Skin of body (tissue), 2 donors: Measurements from ENCODE around the gene ZNRD2. TPM values are rescaled to one million over a fixed set of nuclear protein-coding genes. Genes with fewer than 3 reads are reported as not detected.

ENCODE experiments used
- small RNA-seq: library from RNA; depleted of rRNA; stranded (forward); fragments of <200 nt; gene quantifications from one replicate; pipeline ENCODE3, GENCODE V24; 2014; ENCODE audit warnings: low replicate concordance
- total RNA-seq: library from RNA; depleted of rRNA; stranded (reverse); fragments of >200 nt; gene quantifications from one replicate; pipeline ENCODE4 v1.2.3, GENCODE V29; 2014

The ZNRD2 gene
- total RNA-seq, 1 donor from 2014 or later = 18.5 TPM

Small RNAs within 50 kb of the gene (small RNA-seq; reads per million reads assigned to genes)
- gene AP001362.1 = not detected

Other genes starting within 250 kb of the ZNRD2 start
- gene DPF2, start 236.6 kb upstream of the ZNRD2 start, total RNA-seq = 30.2 TPM
- 0.20 TPM for gene TIGD3, start 215.7 kb upstream of the ZNRD2 start, total RNA-seq
- 4.6 TPM for gene SLC25A45, start 187.8 kb upstream of the ZNRD2 start, total RNA-seq
- 24.6 TPM for gene FRMD8, start 183.8 kb upstream of the ZNRD2 start, total RNA-seq
- 308 TPM for gene NEAT1, start 147.7 kb upstream of the ZNRD2 start, total RNA-seq
- 23,607 TPM for gene MALAT1, start 71.4 kb upstream of the ZNRD2 start, total RNA-seq
- gene SCYL1, start 45.4 kb upstream of the ZNRD2 start, total RNA-seq = 30.2 TPM
- gene LTBP3, start 12.1 kb upstream of the ZNRD2 start, total RNA-seq = 56.0 TPM
- 9.8 TPM for gene FAM89B, start 2.1 kb downstream of the ZNRD2 start, total RNA-seq
- gene EHBP1L1, start 5.6 kb downstream of the ZNRD2 start, total RNA-seq = 49.5 TPM
- gene KCNK7, start 25.3 kb downstream of the ZNRD2 start, total RNA-seq = 8.5 TPM
- 20.8 TPM for gene MAP3K11, start 43.7 kb downstream of the ZNRD2 start, total RNA-seq
- 8.6 TPM for gene PCNX3, start 45.3 kb downstream of the ZNRD2 start, total RNA-seq
- 12.1 TPM for gene SIPA1, start 67.6 kb downstream of the ZNRD2 start, total RNA-seq
- gene RELA, start 92.4 kb downstream of the ZNRD2 start, total RNA-seq = 22.6 TPM
- 30.0 TPM for gene KAT5, start 141.8 kb downstream of the ZNRD2 start, total RNA-seq
- 12.9 TPM for gene RNASEH2C, start 150.3 kb downstream of the ZNRD2 start, total RNA-seq
- gene AP5B1, start 210.5 kb downstream of the ZNRD2 start, total RNA-seq = 6.9 TPM
- gene OVOL1, start 216.6 kb downstream of the ZNRD2 start, total RNA-seq = 23.3 TPM